ENCODE results near the gene HOXA11. TPM values are rescaled to one million over a fixed set of nuclear protein-coding genes. Genes with fewer than 3 reads are reported as not detected.

HOXA11 gene
- total and polyA plus RNA-seq, 2 donors from 2014 or later: 5.2 to 5.5 TPM

DNA sequence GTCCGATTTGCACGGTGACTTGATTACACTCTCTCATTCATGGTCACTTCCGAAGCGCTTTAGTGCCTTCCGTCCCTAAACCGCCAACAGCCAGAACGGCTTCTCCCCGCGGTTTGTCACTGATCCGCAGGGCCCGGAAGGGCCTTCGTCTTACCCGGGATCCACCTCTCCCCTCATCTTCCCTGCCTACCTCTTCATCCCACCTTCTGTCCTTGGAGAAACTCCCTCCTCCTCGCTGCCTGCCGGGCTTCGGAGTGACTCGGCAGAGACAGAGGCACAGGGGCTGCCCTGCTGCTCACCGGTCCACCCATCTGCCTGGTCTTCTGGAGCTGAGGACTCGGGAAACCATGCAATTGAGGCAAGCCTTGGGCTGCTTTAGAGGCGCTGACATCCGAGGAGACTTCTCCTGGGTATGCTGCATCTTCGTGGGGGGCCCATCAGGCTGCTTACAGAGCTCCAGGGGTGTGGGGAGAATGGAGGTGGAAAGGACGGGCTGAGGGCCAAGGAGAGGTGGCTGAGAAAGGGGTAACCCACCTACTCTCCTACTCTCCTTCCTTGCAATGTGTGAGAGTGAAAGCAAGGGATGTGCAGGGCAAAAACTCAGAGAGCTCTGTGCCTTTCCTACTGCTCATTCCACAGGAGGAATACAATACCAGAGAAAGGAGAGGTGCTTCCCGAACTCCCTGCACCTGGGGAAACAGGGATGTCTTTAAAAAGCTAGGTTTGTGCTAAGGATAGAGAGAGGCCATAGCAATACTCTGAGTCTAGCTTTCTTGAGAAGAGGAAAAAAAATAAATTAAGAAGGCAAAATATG is 1.0 kb upstream of the HOXA11 start:
- FAIRE-seq (no peak), DNase-seq (peak in 4 of 5 donors; percentile 31 to 69 (median 65))
- Histone ChIP-seq H3K27me3 (ENCODE audit: control insufficient read depth, insufficient read depth, low read length) (peaks cover 4% of the 10 kb centered on the region), H3K36me3 (ENCODE audit: control insufficient read depth in 2 of 3, insufficient read depth in 3 of 3, low read length in 3 of 3) (no peaks in the 10 kb centered on the region), H3K9me3 (ENCODE audit: control insufficient read depth in 2 of 3, insufficient read depth in 1 of 3, low read length in 3 of 3) (no peaks in the 10 kb centered on the region), H3K27ac (ENCODE audit: low read depth in 2 of 2, low read length in 2 of 2) (peak overlapping the region; percentile 87 to 92), H3K4me3 (ENCODE audit: low read length in 3 of 3) (peak overlapping the region; percentile 51 to 95 (median 68)), H3K4me1 (ENCODE audit: control insufficient read depth in 2 of 3, insufficient read depth in 2 of 3, low read depth in 1 of 3, low read length in 3 of 3) (peaks cover 0 to 4% (median 0%) of the 10 kb centered on the region in 3 donors), H3K9ac (ENCODE audit: low read length in 3 of 3) (peak overlapping the region; percentile 22 to 74 (median 67))
- intact Hi-C loops (cut with DNase I): no loop called here
- TF ChIP-seq, protein P1, sequence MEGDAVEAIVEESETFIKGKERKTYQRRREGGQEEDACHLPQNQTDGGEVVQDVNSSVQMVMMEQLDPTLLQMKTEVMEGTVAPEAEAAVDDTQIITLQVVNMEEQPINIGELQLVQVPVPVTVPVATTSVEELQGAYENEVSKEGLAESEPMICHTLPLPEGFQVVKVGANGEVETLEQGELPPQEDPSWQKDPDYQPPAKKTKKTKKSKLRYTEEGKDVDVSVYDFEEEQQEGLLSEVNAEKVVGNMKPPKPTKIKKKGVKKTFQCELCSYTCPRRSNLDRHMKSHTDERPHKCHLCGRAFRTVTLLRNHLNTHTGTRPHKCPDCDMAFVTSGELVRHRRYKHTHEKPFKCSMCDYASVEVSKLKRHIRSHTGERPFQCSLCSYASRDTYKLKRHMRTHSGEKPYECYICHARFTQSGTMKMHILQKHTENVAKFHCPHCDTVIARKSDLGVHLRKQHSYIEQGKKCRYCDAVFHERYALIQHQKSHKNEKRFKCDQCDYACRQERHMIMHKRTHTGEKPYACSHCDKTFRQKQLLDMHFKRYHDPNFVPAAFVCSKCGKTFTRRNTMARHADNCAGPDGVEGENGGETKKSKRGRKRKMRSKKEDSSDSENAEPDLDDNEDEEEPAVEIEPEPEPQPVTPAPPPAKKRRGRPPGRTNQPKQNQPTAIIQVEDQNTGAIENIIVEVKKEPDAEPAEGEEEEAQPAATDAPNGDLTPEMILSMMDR (IDR thresholded peaks at IDR 0.05; ENCODE audit: borderline replicate concordance, extremely low read depth, insufficient read depth): no peak

DNA sequence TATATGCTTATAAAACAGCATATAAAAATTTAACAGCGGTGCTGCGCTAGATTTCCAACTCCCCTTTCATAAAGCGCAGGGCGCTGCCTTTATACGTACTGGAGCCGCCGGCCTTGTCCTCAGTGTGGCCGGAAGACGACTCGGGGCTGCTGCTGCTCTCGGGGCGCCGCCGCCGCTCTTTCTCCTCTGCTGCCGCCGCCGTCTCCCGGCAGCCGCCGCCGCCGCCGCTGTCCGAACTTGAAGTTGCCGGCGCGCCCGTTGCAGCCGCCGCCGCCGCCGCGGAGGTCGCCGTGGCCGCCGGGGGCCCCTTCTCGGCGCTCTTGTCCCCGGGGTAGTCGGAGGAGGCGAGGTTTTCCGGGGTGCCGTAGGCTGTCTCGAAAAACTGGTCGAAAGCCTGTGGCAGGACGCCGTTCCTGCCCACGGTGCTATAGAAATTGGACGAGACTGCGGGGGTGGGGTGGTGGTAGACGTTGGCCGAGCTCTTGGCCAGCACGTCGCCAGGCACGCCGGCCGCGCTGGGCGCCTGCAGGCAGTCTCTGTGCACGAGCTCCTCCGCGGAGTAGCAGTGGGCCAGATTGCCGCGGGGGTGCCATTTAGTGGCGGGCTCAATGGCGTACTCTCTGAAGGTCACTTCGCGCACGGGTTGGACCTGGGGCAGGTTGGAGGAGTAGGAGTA is 557 bp downstream of the HOXA11 start:
- Histone ChIP-seq H3K27me3 (ENCODE audit: control insufficient read depth, insufficient read depth, low read length) (no peaks in the 10 kb centered on the region), H3K4me1 (ENCODE audit: control insufficient read depth in 2 of 3, insufficient read depth in 2 of 3, low read depth in 1 of 3, low read length in 3 of 3) (peaks cover 0 to 6% (median 0%) of the 10 kb centered on the region in 3 donors), H3K9ac (ENCODE audit: low read length in 3 of 3) (peak overlapping the region; percentile 50 to 93 (median 52)), H3K9me3 (ENCODE audit: control insufficient read depth in 2 of 3, insufficient read depth in 1 of 3, low read length in 3 of 3) (no peaks in the 10 kb centered on the region), H3K4me3 (ENCODE audit: low read length in 3 of 3) (peak overlapping the region; percentile 68 to 95 (median 68)), H3K36me3 (ENCODE audit: control insufficient read depth in 2 of 3, insufficient read depth in 3 of 3, low read length in 3 of 3) (no peaks in the 10 kb centered on the region), H3K27ac (ENCODE audit: low read depth in 2 of 2, low read length in 2 of 2) (peak overlapping the region; percentile 80 to 87)
- FAIRE-seq (no peak), DNase-seq (peak in 3 of 5 donors; percentile 27 to 83 (median 34))
- TF ChIP-seq, protein P1 (IDR thresholded peaks at IDR 0.05; ENCODE audit: borderline replicate concordance, extremely low read depth, insufficient read depth): no peak
- intact Hi-C loops (cut with DNase I): no loop called here

DNA sequence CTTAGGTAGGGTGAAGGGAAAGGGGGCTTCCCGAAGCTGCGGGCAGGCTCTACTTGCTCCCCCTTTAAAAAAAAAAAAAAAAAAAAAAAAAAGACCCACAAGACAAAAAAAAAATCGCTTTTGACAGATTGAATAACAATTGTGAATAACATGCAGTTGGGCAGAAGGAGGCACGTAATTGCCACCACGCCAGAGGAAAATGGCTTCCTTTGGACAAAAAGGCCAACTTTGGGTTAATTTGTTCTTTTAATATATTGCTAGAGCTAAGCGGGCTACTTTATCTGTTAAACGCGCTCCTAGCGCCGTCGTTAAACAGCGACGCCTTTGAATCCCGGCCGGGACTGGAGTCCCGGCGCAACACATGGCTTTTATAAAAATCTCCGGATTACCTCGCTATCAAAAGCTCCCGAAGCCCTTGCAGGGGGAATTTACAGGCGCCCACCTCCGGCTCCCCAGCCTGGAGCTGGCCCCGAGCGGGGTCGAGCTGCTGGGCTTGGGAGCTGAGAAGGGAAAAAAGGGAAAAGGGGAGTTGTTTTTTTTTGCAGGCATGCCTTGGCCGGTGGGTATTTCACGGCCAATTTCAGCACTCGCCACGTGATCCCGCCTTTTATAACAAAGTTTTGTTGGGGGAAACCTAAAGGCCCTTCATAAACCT is 1.2 kb downstream of the HOXA11 start:
- Histone ChIP-seq H3K9me3 (ENCODE audit: control insufficient read depth in 2 of 3, insufficient read depth in 1 of 3, low read length in 3 of 3) (no peaks in the 10 kb centered on the region), H3K9ac (ENCODE audit: low read length in 3 of 3) (peak overlapping the region; percentile 20 to 85 (median 40)), H3K4me1 (ENCODE audit: control insufficient read depth in 2 of 3, insufficient read depth in 2 of 3, low read depth in 1 of 3, low read length in 3 of 3) (peaks cover 0 to 8% (median 0%) of the 10 kb centered on the region in 3 donors), H3K4me3 (ENCODE audit: low read length in 3 of 3) (peak overlapping the region; percentile 54 to 85 (median 68)), H3K27me3 (ENCODE audit: control insufficient read depth, insufficient read depth, low read length) (no peaks in the 10 kb centered on the region), H3K36me3 (ENCODE audit: control insufficient read depth in 2 of 3, insufficient read depth in 3 of 3, low read length in 3 of 3) (no peaks in the 10 kb centered on the region), H3K27ac (ENCODE audit: low read depth in 2 of 2, low read length in 2 of 2) (peak overlapping the region; percentile 80 to 87)
- DNase-seq (peak in 4 of 5 donors; percentile 18 to 54 (median 46)), FAIRE-seq (no peak)
- TF ChIP-seq, protein P1 (IDR thresholded peaks at IDR 0.05; ENCODE audit: borderline replicate concordance, extremely low read depth, insufficient read depth): no peak
- intact Hi-C loops (cut with DNase I): no loop called here

All from kidney (tissue), 14 donors.